GM10266 (cell line): ENCODE results near the gene TCF7L2.

Experiments
- DNase-seq: peaks from one replicate; pipeline ENCODE4 v3.0.0; 2012; ENCODE audit errors: extremely low spot score
- CTCF ChIP-seq: IDR thresholded peaks from 2 replicates; pipeline ENCODE4 v1.5.1; 2012; ENCODE audit warnings: mild to moderate bottlenecking, low read depth; ENCODE audit not compliant: control insufficient read depth, insufficient read depth; ENCODE audit errors: missing control alignments

The TCF7L2 gene

GRCh38 chr10:113175756-113176651 lies 226.0 kb downstream of the TCF7L2 start:
- DNase-seq, result no peak
- TF ChIP-seq CTCF, result no peak

GRCh38 chr10:113176652-113177155 lies 226.7 kb downstream of the TCF7L2 start:
- no peak for TF ChIP-seq CTCF
- no peak for DNase-seq

GRCh38 chr10:113177156-113177935 lies 227.3 kb downstream of the TCF7L2 start:
- no peak for DNase-seq
- TF ChIP-seq CTCF, result no peak

- no peak for TF ChIP-seq CTCF
- no peak for DNase-seq
Measured at GRCh38 chr10:113177936-113178335, 227.9 kb downstream of the TCF7L2 start.

GRCh38 chr10:113178771-113179170 lies 228.7 kb downstream of the TCF7L2 start:
- no peak for DNase-seq
- TF ChIP-seq CTCF, result no peak

- TF ChIP-seq CTCF, result no peak
- no peak for DNase-seq
Measured at GRCh38 chr10:113179265-113179664, 229.2 kb downstream of the TCF7L2 start.

GRCh38 chr10:113179966-113180365 lies 229.9 kb downstream of the TCF7L2 start:
- TF ChIP-seq CTCF, result no peak
- no peak for DNase-seq
